HepG2 (cell line): ENCODE measurements around the gene FITM1. TPM values are rescaled to one million over a fixed set of nuclear protein-coding genes. Genes with fewer than 3 reads are reported as not detected.

Experiments used
- EP300 ChIP-seq, 3 experiments: sonication (generic) in 1 of 3; formaldehyde crosslinking in 1 of 3; IDR thresholded peaks; 2 replicates each; pipeline versions ENCODE4 v1.5.1 to v1.6.1; 2011 to 2020; ENCODE audit warnings: low read depth in 2 of 3, low read length in 2 of 3, borderline replicate concordance in 1 of 3, improper control_type of control experiment in 1 of 3, mild to moderate bottlenecking in 1 of 3, missing genetic modification reagents in 1 of 3, moderate library complexity in 1 of 3
- FIP1L1 ChIP-seq: fragments of 200-400 bp; formaldehyde crosslinking; IDR thresholded peaks from 2 replicates; pipeline ENCODE4 v1.6.1; 2018; ENCODE audit warnings: low read depth, mild to moderate bottlenecking, low read length, moderate library complexity, borderline replicate concordance; ENCODE audit not compliant: insufficient read depth
- IRF2 ChIP-seq: IDR thresholded peaks from 2 replicates; pipeline ENCODE4 v1.6.1; 2018; ENCODE audit warnings: missing genetic modification reagents, missing compliant biosample characterization
- JUN ChIP-seq: sonication (generic); formaldehyde crosslinking; IDR thresholded peaks from 2 replicates; pipeline ENCODE4 v1.4.0; 2020; ENCODE audit warnings: mild to moderate bottlenecking, missing genetic modification reagents
- POLR2AphosphoS5 ChIP-seq: IDR thresholded peaks from 2 replicates; pipeline ENCODE4 v1.6.1; 2012; ENCODE audit warnings: low read depth, low read length
- SMAD1 ChIP-seq: sonication (generic); formaldehyde crosslinking; IDR thresholded peaks from 2 replicates; pipeline ENCODE4 v1.4.0; 2020; ENCODE audit warnings: missing genetic modification reagents, low read depth, mild to moderate bottlenecking, borderline replicate concordance
- ZNF225 ChIP-seq: sonication (generic); formaldehyde crosslinking; IDR thresholded peaks from 2 replicates; pipeline ENCODE4 v1.4.0; 2020; ENCODE audit warnings: mild to moderate bottlenecking, missing genetic modification reagents
- ZNF782 ChIP-seq: sonication (generic); formaldehyde crosslinking; IDR thresholded peaks from 2 replicates; pipeline ENCODE4 v1.4.0; 2020; ENCODE audit warnings: missing genetic modification reagents, mild to moderate bottlenecking, borderline replicate concordance
- polyA plus RNA-seq, 8 experiments: library from polyadenylated mRNA; depleted of rRNA in 3 of 8; stranded (reverse) in 7 of 8; unstranded in 1 of 8; fragments of >200 nt; fragmentation: Illumina TruSeq in 4 of 8; extraction: Trizol in 4 of 8; gene quantifications; 2 replicates each; pipeline versions ENCODE4 v1.2.1 to v1.2.3, GENCODE V29; 2011 to 2016; ENCODE audit warnings: low read depth in 4 of 8, missing spikeins in 1 of 8, mixed read lengths in 1 of 8; ENCODE audit not compliant: insufficient read depth in 1 of 8
- total RNA-seq, 5 experiments: library from RNA; depleted of rRNA; stranded (reverse); fragments of >200 nt; fragmentation: Illumina TruSeq; extraction: Trizol; gene quantifications; 2 replicates each; pipeline ENCODE4 v1.2.3, GENCODE V29; 2016; ENCODE audit warnings: low read depth in 1 of 5
- TF ChIP-seq, protein P1 (sequence below): sonication (generic); formaldehyde crosslinking; IDR thresholded peaks from 2 replicates; pipeline ENCODE4 v1.4.0; 2020; ENCODE audit warnings: missing genetic modification reagents, borderline replicate concordance
- TF ChIP-seq, protein P2 (sequence below), 2 experiments: sonication (generic) in 1 of 2; formaldehyde crosslinking in 1 of 2; IDR thresholded peaks; 2 replicates each; pipeline versions ENCODE4 v1.6.1 to v1.9.0; 2014 to 2022; ENCODE audit warnings: antibody characterized with exemption in 1 of 2, borderline replicate concordance in 1 of 2, inconsistent platforms in 1 of 2, low read depth in 1 of 2, missing genetic modification reagents in 1 of 2
- TF ChIP-seq, protein P3 (sequence below): sonication (generic); formaldehyde crosslinking; conservative IDR thresholded peaks from 2 replicates; pipeline ENCODE4 v1.8.0; 2022; ENCODE audit warnings: low read depth, missing genetic modification reagents
- TF ChIP-seq, protein P4 (sequence below): IDR thresholded peaks from 2 replicates; pipeline ENCODE4 v1.6.1; 2016; ENCODE audit warnings: missing compliant biosample characterization, missing genetic modification reagents, borderline replicate concordance

Gene FITM1
- total and polyA plus RNA-seq, 2 of the 13 experiments (the other 11 are each of a cell fraction or from before 2014, with no cell fraction given) = 2.7 to 5.8 TPM

DNA sequence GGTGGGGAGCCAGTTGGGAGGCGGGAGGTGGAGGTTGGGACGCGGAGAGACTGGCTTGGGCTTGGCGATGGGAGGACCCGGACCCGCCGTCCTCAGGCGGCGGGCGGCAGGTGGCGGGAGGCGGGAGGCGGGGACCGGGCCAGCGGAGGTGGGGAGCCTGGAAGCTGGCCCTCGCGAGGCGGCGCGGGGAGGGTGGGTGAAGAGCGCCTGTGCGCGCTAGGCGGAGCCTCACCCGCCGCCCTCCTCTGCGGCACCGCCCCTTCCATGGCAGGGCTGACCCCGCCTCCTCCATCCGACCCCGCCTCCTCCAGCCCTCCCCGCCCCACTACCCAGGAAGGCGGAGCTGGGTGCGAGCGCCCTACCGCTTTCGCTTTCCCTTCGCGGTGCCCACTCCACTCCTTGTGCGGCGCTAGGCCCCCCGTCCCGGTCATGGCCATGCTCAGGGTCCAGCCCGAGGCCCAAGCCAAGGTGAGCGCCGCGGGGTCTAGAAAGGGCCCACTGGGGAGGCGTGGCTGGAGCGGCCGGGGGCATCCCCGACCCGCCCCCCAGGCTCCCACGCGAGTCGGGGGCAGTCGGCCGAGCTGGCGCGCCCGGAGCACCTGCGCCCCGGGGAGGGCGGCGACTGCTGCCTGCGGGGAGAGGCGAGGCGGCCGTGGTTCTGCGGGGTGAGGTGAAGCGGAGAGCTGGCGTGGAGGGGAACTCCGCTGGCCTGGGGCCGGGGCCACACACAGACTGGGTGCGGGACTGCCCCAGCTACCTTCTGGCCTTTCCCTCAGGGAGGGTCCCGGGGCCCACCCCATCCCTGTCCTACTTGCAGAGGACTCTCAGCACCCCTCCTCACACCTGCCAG lies 5.6 kb downstream of the FITM1 start, which contains the start of gene PSME1 (continued):
- TF ChIP-seq, protein P1, sequence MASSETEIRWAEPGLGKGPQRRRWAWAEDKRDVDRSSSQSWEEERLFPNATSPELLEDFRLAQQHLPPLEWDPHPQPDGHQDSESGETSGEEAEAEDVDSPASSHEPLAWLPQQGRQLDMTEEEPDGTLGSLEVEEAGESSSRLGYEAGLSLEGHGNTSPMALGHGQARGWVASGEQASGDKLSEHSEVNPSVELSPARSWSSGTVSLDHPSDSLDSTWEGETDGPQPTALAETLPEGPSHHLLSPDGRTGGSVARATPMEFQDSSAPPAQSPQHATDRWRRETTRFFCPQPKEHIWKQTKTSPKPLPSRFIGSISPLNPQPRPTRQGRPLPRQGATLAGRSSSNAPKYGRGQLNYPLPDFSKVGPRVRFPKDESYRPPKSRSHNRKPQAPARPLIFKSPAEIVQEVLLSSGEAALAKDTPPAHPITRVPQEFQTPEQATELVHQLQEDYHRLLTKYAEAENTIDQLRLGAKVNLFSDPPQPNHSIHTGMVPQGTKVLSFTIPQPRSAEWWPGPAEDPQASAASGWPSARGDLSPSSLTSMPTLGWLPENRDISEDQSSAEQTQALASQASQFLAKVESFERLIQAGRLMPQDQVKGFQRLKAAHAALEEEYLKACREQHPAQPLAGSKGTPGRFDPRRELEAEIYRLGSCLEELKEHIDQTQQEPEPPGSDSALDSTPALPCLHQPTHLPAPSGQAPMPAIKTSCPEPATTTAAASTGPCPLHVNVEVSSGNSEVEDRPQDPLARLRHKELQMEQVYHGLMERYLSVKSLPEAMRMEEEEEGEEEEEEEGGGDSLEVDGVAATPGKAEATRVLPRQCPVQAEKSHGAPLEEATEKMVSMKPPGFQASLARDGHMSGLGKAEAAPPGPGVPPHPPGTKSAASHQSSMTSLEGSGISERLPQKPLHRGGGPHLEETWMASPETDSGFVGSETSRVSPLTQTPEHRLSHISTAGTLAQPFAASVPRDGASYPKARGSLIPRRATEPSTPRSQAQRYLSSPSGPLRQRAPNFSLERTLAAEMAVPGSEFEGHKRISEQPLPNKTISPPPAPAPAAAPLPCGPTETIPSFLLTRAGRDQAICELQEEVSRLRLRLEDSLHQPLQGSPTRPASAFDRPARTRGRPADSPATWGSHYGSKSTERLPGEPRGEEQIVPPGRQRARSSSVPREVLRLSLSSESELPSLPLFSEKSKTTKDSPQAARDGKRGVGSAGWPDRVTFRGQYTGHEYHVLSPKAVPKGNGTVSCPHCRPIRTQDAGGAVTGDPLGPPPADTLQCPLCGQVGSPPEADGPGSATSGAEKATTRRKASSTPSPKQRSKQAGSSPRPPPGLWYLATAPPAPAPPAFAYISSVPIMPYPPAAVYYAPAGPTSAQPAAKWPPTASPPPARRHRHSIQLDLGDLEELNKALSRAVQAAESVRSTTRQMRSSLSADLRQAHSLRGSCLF (CRISPR knock-in tag) = no peak
- TF ChIP-seq, protein P2, sequence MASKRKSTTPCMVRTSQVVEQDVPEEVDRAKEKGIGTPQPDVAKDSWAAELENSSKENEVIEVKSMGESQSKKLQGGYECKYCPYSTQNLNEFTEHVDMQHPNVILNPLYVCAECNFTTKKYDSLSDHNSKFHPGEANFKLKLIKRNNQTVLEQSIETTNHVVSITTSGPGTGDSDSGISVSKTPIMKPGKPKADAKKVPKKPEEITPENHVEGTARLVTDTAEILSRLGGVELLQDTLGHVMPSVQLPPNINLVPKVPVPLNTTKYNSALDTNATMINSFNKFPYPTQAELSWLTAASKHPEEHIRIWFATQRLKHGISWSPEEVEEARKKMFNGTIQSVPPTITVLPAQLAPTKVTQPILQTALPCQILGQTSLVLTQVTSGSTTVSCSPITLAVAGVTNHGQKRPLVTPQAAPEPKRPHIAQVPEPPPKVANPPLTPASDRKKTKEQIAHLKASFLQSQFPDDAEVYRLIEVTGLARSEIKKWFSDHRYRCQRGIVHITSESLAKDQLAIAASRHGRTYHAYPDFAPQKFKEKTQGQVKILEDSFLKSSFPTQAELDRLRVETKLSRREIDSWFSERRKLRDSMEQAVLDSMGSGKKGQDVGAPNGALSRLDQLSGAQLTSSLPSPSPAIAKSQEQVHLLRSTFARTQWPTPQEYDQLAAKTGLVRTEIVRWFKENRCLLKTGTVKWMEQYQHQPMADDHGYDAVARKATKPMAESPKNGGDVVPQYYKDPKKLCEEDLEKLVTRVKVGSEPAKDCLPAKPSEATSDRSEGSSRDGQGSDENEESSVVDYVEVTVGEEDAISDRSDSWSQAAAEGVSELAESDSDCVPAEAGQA (IDR thresholded peaks at IDR 0.05; ENCODE audit: low read depth) = no peak; the same call in 1 of the 2 replicates
- TF ChIP-seq, protein P2 (CRISPR knock-in tag; IDR thresholded peaks at IDR 0.05; ENCODE audit: borderline replicate concordance) = 0 out of 2 replicates have a peak, but pooled peaks have one; percentile 89
- no peak for TF ChIP-seq FIP1L1
- TF ChIP-seq EP300 (IDR thresholded peaks at IDR 0.05; ENCODE audit: low read depth in 2 of 2, low read length in 2 of 2) = peak; percentile 23 to 43; a peak in 1 of 4 replicates
- no peak for TF ChIP-seq EP300 (CRISPR knock-in tag; IDR thresholded peaks at IDR 0.05; ENCODE audit: borderline replicate concordance)
- peak; percentile 86 for TF ChIP-seq POLR2AphosphoS5
- TF ChIP-seq, protein P3, sequence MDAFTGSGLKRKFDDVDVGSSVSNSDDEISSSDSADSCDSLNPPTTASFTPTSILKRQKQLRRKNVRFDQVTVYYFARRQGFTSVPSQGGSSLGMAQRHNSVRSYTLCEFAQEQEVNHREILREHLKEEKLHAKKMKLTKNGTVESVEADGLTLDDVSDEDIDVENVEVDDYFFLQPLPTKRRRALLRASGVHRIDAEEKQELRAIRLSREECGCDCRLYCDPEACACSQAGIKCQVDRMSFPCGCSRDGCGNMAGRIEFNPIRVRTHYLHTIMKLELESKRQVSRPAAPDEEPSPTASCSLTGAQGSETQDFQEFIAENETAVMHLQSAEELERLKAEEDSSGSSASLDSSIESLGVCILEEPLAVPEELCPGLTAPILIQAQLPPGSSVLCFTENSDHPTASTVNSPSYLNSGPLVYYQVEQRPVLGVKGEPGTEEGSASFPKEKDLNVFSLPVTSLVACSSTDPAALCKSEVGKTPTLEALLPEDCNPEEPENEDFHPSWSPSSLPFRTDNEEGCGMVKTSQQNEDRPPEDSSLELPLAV = no peak
- TF ChIP-seq JUN (CRISPR knock-in tag) = peak; percentile 40; the same call in 1 of the 2 replicates
- peak; percentile 73 for TF ChIP-seq ZNF225
- TF ChIP-seq SMAD1 (CRISPR knock-in tag) = peak; percentile 98
- TF ChIP-seq IRF2 (CRISPR knock-in tag) = peak; percentile 100
- peak; percentile 23; the same call in 1 of the 2 replicates for TF ChIP-seq ZNF782 (CRISPR knock-in tag)
- TF ChIP-seq, protein P4, sequence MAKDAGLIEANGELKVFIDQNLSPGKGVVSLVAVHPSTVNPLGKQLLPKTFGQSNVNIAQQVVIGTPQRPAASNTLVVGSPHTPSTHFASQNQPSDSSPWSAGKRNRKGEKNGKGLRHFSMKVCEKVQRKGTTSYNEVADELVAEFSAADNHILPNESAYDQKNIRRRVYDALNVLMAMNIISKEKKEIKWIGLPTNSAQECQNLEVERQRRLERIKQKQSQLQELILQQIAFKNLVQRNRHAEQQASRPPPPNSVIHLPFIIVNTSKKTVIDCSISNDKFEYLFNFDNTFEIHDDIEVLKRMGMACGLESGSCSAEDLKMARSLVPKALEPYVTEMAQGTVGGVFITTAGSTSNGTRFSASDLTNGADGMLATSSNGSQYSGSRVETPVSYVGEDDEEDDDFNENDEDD (CRISPR knock-in tag) = peak; percentile 93
